Smooth muscle cell (in vitro differentiated cells): Measurements from ENCODE around the gene SLC38A2. TPM values are rescaled to one million over a fixed set of nuclear protein-coding genes. Genes with fewer than 3 reads are reported as not detected.

Source experiments
- DNase-seq: peaks from one replicate; lab custom pipeline; 2025; ENCODE audit not compliant: unreplicated experiment; lab: John Stamatoyannopoulos, UW
- H2AFZ ChIP-seq: fragments of 200-600 bp; sonication (generic); 2 replicates; pipeline ENCODE4 v1.6.0; 2016; ENCODE audit warnings: antibody characterized with exemption, low read depth, mild to moderate bottlenecking
- H3F3A ChIP-seq: fragments of 200-600 bp; sonication (generic); 2 replicates; pipeline ENCODE4 v1.6.0; 2017; ENCODE audit warnings: antibody characterized with exemption, low read depth
- H3K27ac ChIP-seq: fragments of 200-600 bp; sonication (generic); 2 replicates; pipeline ENCODE4 v1.5.1; 2016; ENCODE audit warnings: low read depth, mild to moderate bottlenecking
- H3K27me3 ChIP-seq: fragments of 200-600 bp; sonication (generic); 2 replicates; pipeline ENCODE4 v1.6.1; 2016; ENCODE audit warnings: low read depth, mild to moderate bottlenecking
- H3K36me3 ChIP-seq: fragments of 200-600 bp; sonication (generic); 2 replicates; pipeline ENCODE4 v1.5.1; 2016; ENCODE audit warnings: low read depth
- H3K4me1 ChIP-seq: fragments of 200-600 bp; sonication (generic); 2 replicates; pipeline ENCODE4 v1.5.1; 2016; ENCODE audit warnings: low read depth
- H3K4me2 ChIP-seq: fragments of 200-600 bp; sonication (generic); 2 replicates; pipeline ENCODE4 v1.6.0; 2016; ENCODE audit warnings: mild to moderate bottlenecking
- H3K4me3 ChIP-seq: fragments of 200-600 bp; sonication (generic); 2 replicates; pipeline ENCODE4 v1.5.1; 2016; ENCODE audit warnings: mild to moderate bottlenecking
- H3K79me2 ChIP-seq: fragments of 200-600 bp; sonication (generic); 2 replicates; pipeline ENCODE4 v1.6.0; 2016; ENCODE audit warnings: low read depth, mild to moderate bottlenecking
- H3K9ac ChIP-seq: fragments of 200-600 bp; sonication (generic); 2 replicates; pipeline ENCODE4 v1.6.0; 2016; ENCODE audit warnings: low read depth
- H3K9me3 ChIP-seq: fragments of 200-600 bp; sonication (generic); replicated peaks from 2 replicates; pipeline ENCODE4 v1.5.1; 2016; ENCODE audit warnings: low read depth
- H4K20me1 ChIP-seq: fragments of 200-600 bp; sonication (generic); 2 replicates; pipeline ENCODE4 v1.6.0; 2016; ENCODE audit warnings: low read depth
- WGBS: methylation state at CpG from one replicate; pipeline ENCODE4 v1.1.7; 2016; ENCODE audit warnings: low lambda C conversion rate; 5-methylcytosine and 5-hydroxymethylcytosine counted together
- polyA plus RNA-seq: library from polyadenylated mRNA; unstranded; fragments of >200 nt; fragmentation: Nextera tagmentation; extraction: Ambion mirVana; gene quantifications from 2 replicates; pipeline ENCODE4 v1.2.1, GENCODE V29; 2016
- total RNA-seq: library from RNA; depleted of rRNA; stranded (reverse); fragments of >200 nt; gene quantifications from 2 replicates; pipeline ENCODE4 v1.2.3, GENCODE V29; 2014
- TF ChIP-seq, protein P1 (sequence below): fragments of 200-600 bp; sonication (generic); IDR thresholded peaks from 2 replicates; pipeline ENCODE4 v1.5.1; 2017; ENCODE audit warnings: borderline replicate concordance, mild to moderate bottlenecking, antibody characterized with exemption; ENCODE audit not compliant: insufficient read depth, poor library complexity, severe bottlenecking

SLC38A2 gene
- total and polyA plus RNA-seq, 2 experiments from 2014 or later, result 262 to 1,127 TPM

DNA sequence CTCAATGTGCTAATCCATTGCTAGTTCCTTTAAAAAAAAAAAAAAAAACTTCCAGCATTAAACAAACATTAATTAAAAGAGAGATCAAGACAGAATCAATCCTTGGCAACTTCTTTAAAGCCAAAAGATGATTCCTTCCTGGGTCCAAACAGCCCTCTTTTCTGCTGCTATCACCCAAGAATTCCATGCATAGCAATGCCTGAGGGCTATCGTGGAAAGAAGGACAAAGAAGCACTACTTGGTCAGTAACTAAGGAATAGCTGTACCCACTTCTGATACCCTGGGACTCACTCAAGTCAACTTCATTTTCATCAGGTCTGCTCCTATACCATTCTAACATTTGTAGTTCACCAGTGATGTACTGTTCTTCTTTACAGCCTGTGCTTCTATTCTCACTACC, 51.8 kb downstream of the SLC38A2 start:
- WGBS, result 61% methylated on average over 1 of the region's 1 CpG

DNA sequence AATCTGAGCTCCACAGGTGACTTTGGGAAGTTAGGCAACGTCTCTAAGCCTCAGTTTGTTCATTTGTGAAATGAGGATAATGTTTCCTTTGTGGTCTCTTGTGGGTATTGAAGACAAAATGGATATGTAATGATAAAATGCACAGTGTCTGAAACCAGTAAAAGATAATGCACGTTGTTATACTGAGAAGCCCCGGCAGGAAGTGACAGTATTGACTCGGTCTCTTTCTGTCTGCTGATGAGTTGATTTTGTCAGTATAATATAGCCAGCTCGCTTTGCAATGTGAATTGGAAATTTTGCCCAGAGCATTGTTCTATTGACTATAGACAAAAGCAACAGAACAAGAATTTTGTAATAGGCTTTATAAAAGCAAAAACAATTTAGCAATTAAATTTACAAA, 54.5 kb downstream of the SLC38A2 start:
- no peaks in the 10 kb centered on the region for H3K9me3 ChIP-seq
- no peak overlapping the region for H3K9ac ChIP-seq
- no peaks in the 10 kb centered on the region for H3K79me2 ChIP-seq
- H2AFZ ChIP-seq, result no peak overlapping the region
- no peak overlapping the region for H3K27ac ChIP-seq
- no peak for DNase-seq
- no peaks in the 10 kb centered on the region for H3F3A ChIP-seq
- WGBS, result 86% methylated on average over 5 of the region's 5 CpGs
- H3K4me1 ChIP-seq, result peaks cover 8% of the 10 kb centered on the region
- H3K4me3 ChIP-seq, result no peak overlapping the region
- no peaks in the 10 kb centered on the region for H3K27me3 ChIP-seq
- TF ChIP-seq, protein P1, sequence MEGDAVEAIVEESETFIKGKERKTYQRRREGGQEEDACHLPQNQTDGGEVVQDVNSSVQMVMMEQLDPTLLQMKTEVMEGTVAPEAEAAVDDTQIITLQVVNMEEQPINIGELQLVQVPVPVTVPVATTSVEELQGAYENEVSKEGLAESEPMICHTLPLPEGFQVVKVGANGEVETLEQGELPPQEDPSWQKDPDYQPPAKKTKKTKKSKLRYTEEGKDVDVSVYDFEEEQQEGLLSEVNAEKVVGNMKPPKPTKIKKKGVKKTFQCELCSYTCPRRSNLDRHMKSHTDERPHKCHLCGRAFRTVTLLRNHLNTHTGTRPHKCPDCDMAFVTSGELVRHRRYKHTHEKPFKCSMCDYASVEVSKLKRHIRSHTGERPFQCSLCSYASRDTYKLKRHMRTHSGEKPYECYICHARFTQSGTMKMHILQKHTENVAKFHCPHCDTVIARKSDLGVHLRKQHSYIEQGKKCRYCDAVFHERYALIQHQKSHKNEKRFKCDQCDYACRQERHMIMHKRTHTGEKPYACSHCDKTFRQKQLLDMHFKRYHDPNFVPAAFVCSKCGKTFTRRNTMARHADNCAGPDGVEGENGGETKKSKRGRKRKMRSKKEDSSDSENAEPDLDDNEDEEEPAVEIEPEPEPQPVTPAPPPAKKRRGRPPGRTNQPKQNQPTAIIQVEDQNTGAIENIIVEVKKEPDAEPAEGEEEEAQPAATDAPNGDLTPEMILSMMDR, result no peak
- no peaks in the 10 kb centered on the region for H3K36me3 ChIP-seq
- no peak overlapping the region for H3K4me2 ChIP-seq
- H4K20me1 ChIP-seq, result no peaks in the 10 kb centered on the region

More for the DNA sequence above, 51.8 kb downstream of the SLC38A2 start:
- no peak overlapping the region for H2AFZ ChIP-seq
- H3F3A ChIP-seq, result no peaks in the 10 kb centered on the region
- no peaks in the 10 kb centered on the region for H3K27me3 ChIP-seq
- no peaks in the 10 kb centered on the region for H3K9me3 ChIP-seq
- H4K20me1 ChIP-seq, result no peaks in the 10 kb centered on the region
- no peaks in the 10 kb centered on the region for H3K36me3 ChIP-seq
- no peaks in the 10 kb centered on the region for H3K79me2 ChIP-seq
- H3K4me1 ChIP-seq, result peaks cover 8% of the 10 kb centered on the region
- no peak overlapping the region for H3K9ac ChIP-seq
- no peak for DNase-seq
- no peak overlapping the region for H3K27ac ChIP-seq
- TF ChIP-seq, protein P1, result no peak
- no peak overlapping the region for H3K4me2 ChIP-seq
- H3K4me3 ChIP-seq, result no peak overlapping the region

Other genes with a start within 250 kb of the SLC38A2 start
- gene SLC38A1, start 103.7 kb downstream of the SLC38A2 start, total RNA-seq, result 64.4 and 85.8 TPM in 2 replicates
- gene SLC38A1, start 103.7 kb downstream of the SLC38A2 start, polyA plus RNA-seq, result 23.5 and 38.5 TPM in 2 replicates